GM19099 (cell line): ENCODE data around the gene RAD52.

Source experiments
- POLR2A ChIP-seq: IDR thresholded peaks from 3 replicates; pipeline ENCODE4 v1.6.1; 2011; ENCODE audit warnings: low read depth; ENCODE audit not compliant: insufficient read length; ENCODE audit errors: extremely low read depth

Gene RAD52

DNA sequence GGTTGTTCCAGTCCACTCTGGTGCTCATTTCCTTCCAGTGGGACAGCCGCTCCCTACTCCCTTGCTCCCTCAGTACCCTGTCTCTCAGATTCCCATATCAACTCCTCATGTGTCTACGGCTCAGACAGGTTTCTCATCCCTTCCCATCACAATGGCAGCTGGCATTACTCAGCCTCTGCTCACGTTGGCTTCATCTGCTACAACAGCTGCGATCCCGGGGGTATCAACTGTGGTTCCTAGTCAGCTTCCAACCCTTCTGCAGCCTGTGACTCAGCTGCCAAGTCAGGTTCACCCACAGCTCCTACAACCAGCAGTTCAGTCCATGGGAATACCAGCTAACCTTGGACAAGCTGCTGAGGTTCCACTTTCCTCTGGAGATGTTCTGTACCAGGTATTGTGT lies 69.9 kb downstream of the RAD52 start:
- TF ChIP-seq POLR2A, result no peak

DNA sequence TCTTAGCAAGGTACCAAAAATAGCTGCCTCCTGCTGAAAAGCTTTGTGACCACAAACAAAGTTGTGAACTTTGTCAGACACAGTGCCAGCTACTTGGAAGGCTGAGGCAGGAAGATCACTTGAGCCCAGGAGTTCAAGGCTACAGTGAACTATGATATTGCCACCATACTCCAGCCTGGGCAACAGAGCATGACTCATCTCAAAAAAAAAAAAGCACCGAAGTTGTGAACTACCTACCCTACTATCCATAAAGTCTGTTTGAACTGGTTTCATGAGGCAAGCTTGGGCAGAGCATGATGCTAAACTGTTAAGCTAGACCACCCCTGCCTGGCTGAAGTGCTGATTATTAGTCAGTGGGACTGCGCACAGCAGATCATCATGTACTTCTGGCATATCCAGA lies 75.5 kb downstream of the RAD52 start:
- no peak for TF ChIP-seq POLR2A

DNA sequence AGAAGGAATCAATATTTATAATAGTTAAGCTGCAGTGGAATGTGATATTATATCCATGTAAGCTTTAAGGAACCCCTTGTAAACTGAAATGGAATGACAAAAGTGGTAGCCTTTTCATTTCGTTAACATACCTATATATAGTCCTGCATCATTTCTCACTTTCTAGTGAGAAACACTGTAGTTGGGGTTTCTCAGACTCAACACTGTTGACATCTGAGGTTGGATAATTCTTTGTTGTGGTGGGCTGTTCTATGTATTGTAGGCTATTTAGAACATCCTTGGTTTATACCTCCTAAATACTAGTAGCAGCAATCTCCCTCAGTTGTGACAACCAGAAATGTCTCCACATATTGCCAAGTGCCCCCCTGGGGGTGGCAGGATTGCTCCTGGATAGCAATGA lies 79.1 kb downstream of the RAD52 start:
- TF ChIP-seq POLR2A, result no peak

DNA sequence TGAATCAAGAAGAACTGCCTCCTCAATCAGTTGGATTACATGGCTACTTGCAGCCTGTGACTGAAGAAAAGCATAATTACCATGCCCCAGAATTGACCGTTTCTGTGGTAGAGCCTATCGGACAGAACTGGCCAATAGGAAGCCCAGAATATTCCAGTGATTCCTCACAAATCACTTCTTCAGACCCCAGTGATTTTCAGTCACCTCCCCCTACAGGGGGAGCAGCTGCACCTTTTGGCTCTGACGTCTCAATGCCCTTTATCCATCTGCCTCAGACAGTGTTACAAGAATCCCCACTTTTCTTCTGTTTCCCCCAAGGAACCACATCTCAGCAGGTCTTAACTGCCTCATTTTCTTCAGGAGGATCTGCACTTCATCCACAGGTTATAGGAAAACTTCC lies 80.8 kb downstream of the RAD52 start:
- TF ChIP-seq POLR2A, result no peak

DNA sequence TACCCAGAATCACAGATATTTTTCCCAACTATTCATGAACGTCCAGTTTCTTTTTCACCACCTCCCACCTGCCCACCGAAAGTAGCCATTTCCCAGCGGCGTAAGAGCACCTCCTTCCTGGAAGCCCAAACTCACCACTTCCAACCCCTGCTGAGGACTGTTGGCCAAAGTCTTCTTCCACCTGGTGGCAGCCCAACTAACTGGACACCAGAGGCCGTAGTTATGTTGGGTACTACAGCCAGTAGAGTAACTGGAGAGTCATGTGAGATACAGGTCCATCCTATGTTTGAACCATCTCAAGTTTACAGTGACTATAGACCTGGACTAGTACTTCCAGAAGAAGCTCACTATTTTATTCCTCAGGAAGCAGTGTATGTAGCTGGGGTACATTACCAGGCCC lies 81.6 kb downstream of the RAD52 start:
- no peak for TF ChIP-seq POLR2A

DNA sequence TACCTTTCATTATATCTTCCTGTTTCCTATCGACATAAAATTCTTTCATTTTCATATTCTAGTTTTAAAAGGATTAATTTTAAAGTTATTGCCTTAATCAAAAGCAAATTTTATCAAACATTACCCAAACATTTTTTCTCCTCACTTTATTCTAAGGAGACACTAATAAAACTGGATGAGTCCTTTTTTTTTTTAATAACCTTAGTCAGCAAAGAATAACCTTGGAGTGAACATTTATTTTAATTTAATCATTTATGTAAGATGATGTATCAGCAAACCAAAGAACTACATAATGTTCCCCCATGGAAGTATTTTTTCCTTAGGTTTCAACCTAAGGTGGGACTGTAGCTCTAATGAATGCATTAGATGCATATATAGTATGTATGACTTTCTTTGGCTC lies 83.9 kb downstream of the RAD52 start:
- no peak for TF ChIP-seq POLR2A

DNA sequence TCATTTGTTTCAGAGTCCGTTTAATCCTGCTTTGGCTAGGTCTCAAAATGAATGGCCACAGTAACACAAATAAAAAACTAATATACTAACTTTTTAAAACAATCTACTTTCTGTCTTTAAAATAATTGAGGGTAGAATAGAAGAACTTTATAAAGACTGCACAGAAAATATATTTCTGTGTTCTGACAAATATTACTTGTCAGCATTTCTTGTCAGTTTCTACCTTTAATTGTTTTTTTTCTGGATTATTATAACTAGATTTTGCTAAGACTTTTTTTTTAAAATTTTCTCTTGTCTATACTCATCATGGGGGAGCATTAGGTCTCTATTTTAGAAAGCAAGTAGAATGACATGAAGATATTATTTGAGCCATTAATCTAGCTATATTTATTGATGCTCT lies 86.2 kb downstream of the RAD52 start:
- no peak for TF ChIP-seq POLR2A

DNA sequence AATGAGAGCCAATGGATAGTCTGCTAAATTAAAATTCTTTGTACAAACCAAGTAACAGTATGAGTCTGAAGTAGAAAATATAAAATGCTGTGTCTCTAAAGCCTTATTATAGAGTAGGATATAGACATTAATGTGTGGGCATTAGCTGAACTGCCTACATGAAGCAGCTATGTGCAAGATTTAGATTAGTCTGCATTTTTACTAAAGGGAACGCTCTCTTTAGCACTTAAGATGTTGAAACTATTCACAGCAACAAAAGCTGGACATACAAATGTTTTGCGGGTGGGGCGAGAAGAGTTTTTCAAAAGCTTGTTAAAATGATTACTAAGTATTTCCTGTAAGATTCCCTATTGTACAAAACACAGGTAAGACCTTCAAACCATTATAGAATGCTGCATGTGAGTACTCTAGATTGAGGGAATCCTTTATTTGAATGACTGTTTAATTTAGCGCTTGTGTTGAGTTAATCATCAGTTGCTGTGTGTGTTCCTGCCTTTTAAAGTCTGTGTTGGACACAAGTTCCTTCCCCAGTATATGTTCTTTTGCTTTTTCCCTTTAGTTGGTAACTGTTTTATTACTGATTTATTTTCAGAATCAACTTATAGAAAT lies 87.1 kb downstream of the RAD52 start:
- no peak for TF ChIP-seq POLR2A
